Erythroblast (primary cell): Measurements from ENCODE around the gene DYDC2.

Experiments used
- DNase-seq, 2 experiments: peaks; one replicate each; lab custom pipeline; 2025; lab: John Stamatoyannopoulos, UW
- GATA1 ChIP-seq: IDR thresholded peaks from 2 replicates; pipeline ENCODE4 v1.6.1; 2011; ENCODE audit warnings: low read depth, mild to moderate bottlenecking, control low read depth, low read length, moderate library complexity
- POLR2A ChIP-seq: IDR thresholded peaks from 2 replicates; pipeline ENCODE4 v1.6.1; 2011; ENCODE audit warnings: mild to moderate bottlenecking, low read length

The DYDC2 gene

GRCh38 chr10:80394358-80394916, 37.9 kb downstream of the DYDC2 start:
- no peak for TF ChIP-seq GATA1
- no peak for TF ChIP-seq POLR2A
- no peak for DNase-seq

DNA sequence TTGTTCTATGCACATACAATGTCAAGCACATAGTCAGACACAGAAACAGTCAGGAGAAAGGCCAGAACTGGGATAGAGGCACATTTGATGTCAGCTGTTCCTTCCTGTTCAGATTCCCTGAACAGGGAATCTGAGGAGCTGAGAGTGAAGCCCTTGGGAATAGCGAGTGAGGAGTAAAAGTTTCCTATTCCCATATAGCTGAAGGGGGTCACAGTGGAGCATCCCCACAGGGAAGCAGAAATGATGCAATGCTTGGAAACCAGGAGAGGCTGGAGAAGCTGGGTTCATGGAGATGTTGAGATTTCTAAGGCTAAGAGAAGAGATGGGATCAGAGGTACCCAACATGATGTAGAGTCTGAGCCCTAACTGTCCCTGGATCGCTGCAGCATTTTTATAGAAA, 40.4 kb downstream of the DYDC2 start:
- no peak for TF ChIP-seq GATA1
- TF ChIP-seq POLR2A = no peak

DNA sequence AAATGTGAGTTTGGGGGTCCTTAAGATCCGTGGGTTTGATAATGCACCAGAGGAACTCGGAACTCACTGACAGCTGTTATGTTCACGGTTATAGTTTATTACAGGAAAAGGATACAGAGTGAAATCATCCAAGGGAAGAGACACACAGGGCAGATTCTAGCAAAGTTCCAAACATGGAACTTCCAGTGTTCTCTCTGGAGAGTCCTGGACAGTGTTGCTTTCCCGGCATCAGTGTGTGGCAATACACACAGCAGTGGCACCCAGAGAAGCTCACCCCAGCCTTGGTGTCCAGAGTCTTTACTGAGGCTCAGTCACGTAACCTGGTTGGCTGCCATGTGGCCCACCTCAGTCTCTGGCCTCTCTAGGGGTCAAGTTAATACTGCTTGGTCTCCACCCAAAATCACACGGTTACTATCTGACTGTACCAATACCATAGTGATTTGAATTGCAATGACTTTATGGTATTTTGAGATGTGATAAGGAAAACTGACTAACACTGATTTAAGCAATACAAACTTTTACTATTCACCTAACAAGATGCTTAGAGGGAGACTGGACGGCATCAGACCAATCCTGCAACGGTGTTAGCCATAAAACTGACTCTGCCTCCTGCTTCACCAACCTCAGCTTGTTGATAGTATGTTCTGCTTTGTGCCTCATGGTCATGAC, 43.7 kb downstream of the DYDC2 start:
- TF ChIP-seq GATA1 (no peak), POLR2A (no peak)
- no peak for DNase-seq

More for the DNA sequence above, 40.4 kb downstream of the DYDC2 start:
- DNase-seq = no peak

DNA sequence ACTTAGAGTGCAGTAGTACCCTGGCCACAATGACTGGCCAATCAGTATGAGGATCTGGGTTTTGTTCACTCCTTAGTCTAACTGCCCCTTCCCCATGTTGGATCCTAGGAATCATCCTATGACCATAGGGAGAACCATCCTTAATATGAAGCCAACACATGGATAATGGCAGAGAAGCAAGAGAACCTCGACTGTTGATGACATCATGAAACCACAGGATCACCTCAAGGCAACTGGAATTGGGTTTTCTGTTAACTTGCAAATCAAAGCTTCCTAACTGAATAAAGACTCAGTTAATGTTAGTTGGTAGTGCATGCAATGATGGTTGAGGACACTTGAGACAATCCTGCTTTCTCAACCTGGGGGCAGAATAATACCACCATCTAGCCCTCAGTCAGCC, 48.5 kb downstream of the DYDC2 start:
- no peak for DNase-seq
- TF ChIP-seq POLR2A (no peak), GATA1 (no peak)

DNA sequence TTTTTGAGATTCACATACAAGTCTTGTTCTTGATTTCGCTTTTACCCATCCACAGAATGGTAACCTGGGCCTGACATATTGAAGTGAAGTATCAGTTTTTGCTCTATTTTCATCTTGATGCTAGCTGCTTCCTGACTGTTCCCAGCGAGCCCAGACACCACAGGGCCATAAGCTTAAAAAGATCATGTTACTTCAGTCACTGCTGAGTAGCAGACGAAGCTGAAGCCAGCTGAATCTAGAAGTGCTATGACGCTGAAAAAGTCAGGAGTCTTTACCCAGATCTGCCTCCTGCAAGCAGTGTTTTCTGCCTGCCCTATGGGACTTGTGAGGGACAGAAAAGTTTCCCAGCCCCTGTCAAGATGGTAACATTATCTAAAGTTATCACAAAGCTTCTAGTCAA, 49.0 kb downstream of the DYDC2 start:
- DNase-seq = no peak
- no peak for TF ChIP-seq POLR2A
- TF ChIP-seq GATA1 = no peak

- TF ChIP-seq GATA1 (no peak), POLR2A (no peak)
- DNase-seq = no peak
Observed at GRCh38 chr10:80406204-80406603, 49.6 kb downstream of the DYDC2 start.

GRCh38 chr10:80407812-80408241, 51.2 kb downstream of the DYDC2 start:
- DNase-seq = no peak
- no peak for TF ChIP-seq GATA1
- no peak for TF ChIP-seq POLR2A

DNA sequence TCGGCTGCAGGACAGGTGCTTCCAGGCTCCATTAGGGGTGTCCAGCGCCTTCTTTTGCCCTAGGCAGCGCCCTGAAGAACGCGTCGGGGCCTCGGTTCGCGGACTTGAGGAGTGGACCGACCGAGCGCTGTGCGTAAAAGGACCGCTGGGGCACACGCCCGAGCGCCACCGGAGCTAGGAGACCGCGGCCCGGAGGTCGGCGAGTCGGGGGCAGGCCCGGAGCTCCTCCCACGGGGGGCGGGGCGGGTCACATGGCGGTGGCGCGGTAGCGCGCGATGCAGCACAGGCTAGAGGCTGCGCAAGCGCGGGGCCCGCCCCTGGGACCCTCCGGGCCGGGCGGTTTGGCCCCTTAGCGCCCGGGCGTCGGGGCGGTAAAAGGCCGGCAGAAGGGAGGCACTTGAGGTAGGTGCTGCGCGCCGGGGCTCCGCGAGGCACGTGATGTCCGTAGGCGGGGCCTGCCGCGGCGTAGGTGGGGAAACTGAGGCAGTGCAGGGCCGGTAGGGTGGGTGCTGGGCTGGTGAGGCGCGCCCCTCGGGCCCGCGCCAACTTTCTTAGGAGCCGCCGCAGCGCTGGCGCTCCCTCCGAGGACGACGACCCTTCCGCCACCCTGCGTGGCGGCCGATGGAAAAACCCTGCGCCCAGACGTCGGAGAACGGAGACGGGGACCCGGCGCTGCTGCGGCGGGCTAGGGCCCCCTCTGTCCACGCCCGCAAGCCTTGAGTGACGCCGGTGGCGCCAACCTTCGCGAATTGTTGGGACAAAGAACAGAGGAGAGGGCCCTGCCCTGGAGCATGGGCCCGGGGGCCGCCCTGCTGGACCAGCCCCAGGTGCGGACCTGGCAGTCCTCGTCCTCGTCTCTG, 51.9 kb downstream of the DYDC2 start, which contains the start of gene PRXL2A:
TSS of gene PRXL2A (plus strand) at position 310 of the 860 bp plus-strand sequence. CDS start 11,917 bp downstream, outside the sequence.
- DNase-seq = peak; percentile 66 to 72
- TF ChIP-seq POLR2A (no peak), GATA1 (no peak)

DNA sequence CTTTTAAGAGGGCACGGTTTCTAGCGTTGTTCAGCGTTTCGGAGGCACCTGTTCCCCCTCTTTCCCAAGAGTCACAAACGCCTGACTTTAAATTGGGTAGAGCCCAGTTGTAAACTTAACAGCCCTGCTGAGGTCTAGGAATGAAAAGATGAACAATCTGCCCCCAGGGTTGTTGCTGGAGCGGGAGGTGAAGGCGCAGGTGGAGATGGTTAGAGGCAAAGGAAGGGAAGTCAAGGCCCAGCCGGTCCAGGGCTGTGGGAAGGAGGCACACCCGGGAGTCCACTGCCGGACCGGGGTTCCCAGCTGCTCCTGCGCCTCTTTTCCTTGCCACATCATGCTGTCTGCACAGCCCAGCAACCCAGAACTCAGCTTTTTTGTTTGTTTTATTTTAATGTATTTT, 52.5 kb downstream of the DYDC2 start:
- no peak for DNase-seq
- no peak for TF ChIP-seq POLR2A
- TF ChIP-seq GATA1 = no peak

GRCh38 chr10:80410122-80410521, 53.5 kb downstream of the DYDC2 start:
- TF ChIP-seq GATA1 (no peak), POLR2A (no peak)
- DNase-seq = no peak

DNA sequence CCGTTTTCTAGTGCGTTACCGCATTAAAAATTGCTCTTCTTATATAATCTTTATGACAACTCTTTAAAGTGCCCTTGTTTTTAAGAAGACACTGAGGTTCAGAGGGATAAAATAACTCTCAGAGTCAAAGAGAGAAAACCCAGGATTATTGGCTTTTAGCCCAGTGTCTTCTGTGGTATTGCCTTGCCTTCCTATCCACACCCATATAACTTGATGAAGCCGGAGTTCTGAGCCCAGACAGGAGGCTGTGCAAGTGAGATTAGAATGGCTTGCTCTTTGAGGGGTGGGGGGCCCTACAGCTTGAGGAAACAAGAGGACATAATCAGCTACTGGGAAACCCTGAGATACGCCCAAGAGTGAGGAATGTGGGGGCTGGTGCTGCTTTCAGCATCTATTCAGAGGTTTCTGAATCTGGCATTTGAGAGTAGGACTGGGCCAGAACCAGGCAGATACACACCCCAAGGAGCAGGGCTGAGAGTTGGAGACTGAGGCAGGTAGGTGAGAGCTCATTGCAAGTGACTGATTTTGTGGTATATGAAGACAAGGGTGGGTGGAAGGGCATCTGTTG, 54.1 kb downstream of the DYDC2 start:
- TF ChIP-seq GATA1 (no peak), POLR2A (no peak)
- DNase-seq = peak; percentile 80 to 90

DNA sequence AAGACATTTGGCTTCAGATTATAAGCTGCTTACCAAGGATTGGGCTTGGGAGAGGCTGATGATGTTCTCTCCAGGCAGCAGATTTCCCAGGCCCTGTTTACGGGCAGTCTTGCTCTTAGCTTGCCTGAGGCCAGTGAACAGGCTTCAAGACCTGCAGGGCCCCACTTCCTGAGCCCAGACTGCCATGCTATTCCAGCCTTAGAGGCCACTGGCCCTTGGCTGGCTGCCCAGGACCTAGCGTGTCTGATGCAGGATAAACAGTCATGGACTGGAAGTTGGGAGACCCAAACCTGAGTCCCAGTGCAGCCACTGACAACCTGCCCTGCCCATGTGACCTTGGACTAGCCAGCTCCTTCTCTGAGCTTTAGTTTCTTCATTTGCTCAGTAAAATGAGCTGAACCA, 54.7 kb downstream of the DYDC2 start:
- TF ChIP-seq POLR2A = no peak
- no peak for TF ChIP-seq GATA1
- peak; percentile 19 to 32 for DNase-seq

DNA sequence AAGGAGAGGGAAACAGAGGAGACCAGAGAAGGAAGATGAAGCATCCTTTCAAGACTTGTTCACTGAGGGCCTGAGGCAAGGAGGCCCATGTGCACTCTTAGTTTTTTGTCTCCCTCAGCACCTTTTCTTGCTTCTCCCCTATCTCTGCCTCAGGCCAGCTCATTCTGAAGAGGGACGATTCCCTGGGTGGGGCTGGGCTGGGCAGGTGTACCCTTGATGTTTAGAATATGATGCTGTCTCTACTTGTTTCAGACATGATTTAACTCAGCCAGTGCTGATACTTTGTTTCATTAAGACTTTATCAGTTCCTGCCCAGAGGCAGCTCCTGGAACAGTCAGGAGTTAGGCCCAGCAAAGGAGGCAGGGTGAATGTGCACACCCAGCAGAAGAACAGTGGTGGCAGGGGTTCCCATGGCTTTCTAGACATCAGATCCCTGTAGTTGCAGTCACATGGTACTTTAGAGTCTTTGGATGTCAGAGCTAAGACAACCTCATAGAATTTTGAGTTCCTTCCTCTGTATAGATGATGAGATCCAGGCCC, 55.2 kb downstream of the DYDC2 start:
- peak; percentile 30 to 31 for DNase-seq
- TF ChIP-seq POLR2A = no peak
